Stimulated activated CD4-positive, alpha-beta T cell treated with anti-CD3 and anti-CD28 coated beads, TNF-alpha, amount 100 ng/mL, for 48 hours (primary cell): ENCODE measurements around the gene ABCG4.
A peak's percentile ranks its signal among the peaks of the same experiment; 100 is the strongest.
"Not testable (repeated sequence)": the region's sequence is repeated elsewhere in the genome, so short reads cannot be mapped to it uniquely, and the experiment has no call there.

Source experiments
- DNase-seq, 3 donors: peaks; one replicate each; pipeline ENCODE4 v3.0.0-alpha.2; 2020; ENCODE audit warnings: low read depth in 3 of 3

The ABCG4 gene

DNA sequence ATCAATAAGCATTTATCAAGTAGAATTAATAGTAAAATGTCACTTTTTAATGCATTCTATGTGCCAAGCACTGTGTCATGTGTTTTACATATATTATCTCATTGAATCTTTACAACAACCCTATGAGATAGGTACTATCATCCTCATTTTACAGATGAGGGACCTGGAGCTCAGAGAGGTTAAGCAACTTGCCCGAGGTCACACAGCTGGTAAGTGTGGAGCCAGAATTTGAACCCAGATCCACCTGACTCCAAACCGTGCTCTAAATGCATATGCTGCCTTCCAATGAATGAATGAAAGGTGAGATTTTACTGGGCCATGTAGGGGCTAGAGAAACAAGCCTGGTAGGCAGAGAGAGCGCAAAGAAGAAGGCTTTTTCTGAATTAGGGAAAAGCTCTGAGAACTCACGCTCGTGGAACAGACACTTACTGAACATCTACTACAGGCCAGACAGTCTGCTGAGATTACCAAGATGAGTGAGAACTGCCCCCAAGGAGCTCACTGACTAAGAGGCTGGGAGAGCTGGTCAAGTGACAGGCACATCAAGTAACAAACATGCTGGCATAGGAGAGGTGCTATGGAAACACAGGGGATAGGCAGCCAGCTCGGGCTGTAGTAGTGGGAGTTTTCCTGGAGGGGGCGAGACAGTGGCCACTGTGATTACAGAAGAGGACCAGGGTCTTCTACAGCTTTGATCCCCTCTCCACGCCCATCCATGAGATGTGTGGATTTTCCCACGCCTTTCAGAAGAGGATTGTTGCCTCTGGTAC is 4.4 kb downstream of the ABCG4 start:
- DNase-seq: no peak

DNA sequence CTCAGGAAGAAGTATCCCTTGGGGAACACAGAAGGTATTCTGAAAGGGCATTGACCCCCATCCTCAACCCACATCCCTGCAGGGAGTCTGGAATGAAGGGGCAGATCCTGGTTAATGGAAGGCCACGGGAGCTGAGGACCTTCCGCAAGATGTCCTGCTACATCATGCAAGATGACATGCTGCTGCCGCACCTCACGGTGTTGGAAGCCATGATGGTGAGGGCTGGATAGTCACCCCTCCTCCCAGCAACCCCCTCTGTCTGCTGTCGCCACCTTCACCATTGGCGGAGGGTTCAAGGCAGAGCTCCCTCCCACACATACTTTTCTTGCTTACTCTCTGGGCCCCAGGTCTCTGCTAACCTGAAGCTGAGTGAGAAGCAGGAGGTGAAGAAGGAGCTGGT is 5.3 kb downstream of the ABCG4 start:
- DNase-seq: no peak

DNA sequence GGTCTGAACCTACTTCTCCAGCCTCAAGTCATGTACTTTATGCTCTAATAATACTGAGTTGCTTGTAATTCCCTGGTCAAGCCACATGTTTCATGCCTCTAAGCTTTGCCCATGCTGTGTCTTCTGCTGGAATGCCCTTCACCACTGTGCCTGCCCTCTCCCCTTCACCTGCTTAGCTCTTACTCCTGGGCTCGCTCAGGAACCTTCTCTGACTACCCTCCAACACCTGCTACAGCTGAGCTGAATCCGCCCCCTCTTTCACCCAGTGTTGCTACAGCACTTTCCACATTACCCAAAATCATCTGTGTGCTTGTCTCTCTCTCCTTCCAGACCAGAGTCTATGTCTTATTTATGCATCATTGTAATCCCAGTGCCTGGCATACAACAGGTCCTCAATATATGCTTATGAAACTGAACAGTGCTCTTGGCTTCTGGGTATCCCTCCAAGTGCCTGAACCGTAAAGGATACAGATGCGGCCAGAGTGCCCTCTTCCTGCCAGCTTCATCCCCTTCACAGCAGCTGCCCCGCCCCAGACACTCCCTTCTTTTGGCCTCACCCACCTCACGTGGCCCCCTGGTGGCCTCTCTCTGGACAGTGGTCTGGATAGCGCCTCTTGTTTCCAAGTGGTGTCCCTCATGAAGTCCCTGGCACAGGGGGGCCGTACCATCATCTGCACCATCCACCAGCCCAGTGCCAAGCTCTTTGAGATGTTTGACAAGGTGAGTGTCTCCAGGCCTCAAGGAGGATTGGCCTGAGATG is 7.1 kb downstream of the ABCG4 start:
- DNase-seq: no peak

DNA sequence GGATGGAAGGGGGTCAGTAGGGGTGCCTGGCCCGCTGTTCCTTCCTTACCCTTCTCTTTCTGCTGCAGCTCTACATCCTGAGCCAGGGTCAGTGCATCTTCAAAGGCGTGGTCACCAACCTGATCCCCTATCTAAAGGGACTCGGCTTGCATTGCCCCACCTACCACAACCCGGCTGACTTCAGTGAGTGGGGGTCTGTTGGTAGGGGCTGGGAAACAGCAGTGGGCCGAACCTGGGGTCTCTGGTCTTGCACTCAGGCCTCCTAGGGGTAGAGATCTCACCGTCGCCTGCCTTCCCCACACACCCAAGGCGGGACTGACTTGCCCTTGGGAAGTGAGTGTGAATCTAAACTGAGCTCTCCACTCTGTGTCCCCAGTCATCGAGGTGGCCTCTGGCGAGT is 7.6 kb downstream of the ABCG4 start:
- DNase-seq: no peak

DNA sequence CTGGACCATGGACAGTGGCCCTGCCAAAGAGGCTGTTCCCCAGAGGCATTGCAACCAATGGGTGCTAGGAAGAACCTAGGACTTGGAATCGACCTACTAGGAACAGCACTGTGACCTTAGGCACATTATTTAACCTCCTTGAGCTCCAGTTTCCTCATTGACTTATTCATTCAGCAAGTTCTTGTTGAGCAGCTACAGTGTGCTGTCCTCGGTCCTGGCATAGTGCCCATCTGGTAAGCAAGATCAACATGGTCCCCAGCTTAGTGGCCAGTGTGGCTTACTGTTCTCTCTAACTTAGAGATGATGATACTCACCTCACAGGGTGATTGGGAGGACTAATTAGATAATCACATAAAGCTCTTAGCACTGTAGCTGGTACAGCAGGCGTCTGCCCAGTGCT is 8.2 kb downstream of the ABCG4 start:
- DNase-seq: no peak

DNA sequence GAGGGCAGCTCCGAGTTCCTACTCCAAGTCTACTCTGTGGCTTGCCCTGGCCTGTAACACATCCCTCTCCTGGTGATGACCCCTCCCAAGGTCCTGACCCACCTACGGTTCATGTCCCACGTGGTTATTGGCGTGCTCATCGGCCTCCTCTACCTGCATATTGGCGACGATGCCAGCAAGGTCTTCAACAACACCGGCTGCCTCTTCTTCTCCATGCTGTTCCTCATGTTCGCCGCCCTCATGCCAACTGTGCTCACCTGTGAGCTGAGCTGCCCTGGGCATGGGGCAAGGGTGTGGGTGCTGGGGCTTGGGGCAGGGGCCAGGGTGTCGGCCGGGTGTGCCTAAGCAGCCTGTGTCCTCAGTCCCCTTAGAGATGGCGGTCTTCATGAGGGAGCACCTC is 9.6 kb downstream of the ABCG4 start:
- no peak for DNase-seq

DNA sequence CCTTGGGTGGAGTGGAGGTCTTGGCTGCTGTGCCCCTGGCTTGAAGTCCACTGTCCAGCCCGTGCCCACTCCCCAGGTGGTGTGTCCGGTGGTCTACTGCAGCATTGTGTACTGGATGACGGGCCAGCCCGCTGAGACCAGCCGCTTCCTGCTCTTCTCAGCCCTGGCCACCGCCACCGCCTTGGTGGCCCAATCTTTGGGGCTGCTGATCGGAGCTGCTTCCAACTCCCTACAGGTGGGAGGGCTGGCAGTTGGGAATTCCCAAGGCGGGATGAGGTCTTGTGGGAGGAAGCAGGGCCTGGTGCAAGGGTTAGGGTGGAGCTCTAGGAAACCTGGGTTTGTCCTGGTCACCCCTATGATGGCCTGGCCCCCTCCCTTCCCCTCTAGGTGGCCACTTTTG is 11.3 kb downstream of the ABCG4 start:
- no peak for DNase-seq

DNA sequence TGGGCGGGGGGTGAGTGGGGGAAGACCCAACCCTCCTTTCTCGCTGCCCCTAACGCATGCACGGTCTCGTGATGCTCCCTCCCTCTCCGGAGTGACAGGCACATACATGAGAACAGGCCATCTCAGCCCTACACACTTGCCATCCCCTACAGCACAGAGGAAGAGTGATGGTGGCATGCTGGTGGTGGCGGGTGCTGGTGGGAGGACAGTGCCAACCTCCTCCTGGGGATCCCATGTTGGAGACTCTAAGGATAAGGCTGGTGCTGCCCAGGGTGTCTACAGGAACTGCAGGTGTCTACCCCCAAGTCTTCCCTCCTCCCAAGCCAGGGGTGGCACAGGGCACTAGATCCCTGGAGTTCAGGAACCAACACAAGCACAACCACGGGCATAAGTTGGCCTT is 13.0 kb downstream of the ABCG4 start:
- no peak for DNase-seq

DNA sequence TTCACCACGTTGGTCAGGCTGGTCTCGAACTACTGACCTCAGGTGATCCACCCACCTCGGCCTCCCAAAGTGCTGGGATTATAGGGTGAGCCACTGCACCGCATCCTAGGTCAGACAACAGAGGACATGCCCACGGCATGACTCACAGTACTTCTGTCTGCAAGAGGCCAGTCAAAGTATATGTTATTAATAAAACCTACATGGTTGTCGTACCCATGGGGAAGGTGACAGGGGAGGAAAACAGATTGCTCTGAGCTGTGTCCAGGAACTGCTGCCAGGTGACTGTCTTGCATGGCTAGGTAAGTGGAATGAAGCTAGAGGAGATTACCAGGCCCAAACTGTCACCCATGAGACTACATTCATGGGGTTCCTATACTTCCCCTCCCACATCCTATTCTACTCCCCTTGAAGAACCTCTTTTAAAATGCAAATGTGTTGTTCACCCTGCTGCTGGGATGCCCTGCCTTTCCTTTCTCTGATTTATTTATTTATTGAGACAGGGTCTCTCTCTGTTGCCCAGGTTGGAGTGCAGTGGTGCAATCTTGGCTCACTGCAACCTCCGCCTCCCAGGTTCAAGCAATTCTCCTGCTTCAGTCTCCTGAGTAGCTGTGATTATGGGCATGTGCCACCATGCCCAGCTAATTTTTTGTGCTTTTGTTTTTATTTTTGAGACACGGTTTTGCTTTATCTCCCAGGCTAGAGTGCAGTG is 17.7 kb downstream of the ABCG4 start:
- DNase-seq: no peak

DNA sequence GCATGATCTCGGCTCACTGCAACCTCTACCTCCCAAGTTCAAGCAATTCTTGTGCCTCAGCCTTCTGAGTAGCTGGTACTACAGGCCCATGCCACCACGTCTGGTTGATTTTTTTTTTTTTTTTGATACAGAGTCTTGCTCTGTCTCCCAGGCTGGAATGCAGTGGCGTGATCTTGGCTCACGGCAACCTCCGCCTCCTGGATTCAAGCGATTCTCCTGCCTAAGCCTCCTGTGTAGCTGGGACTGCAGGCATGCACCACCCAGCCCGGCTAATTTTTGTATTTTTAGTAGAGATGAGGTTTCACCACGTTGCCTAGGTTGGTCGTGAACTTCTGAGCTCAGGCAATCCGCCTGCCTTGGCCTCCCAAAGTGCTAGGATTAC is 18.2 kb downstream of the ABCG4 start:
- not testable (repeated sequence) for DNase-seq

DNA sequence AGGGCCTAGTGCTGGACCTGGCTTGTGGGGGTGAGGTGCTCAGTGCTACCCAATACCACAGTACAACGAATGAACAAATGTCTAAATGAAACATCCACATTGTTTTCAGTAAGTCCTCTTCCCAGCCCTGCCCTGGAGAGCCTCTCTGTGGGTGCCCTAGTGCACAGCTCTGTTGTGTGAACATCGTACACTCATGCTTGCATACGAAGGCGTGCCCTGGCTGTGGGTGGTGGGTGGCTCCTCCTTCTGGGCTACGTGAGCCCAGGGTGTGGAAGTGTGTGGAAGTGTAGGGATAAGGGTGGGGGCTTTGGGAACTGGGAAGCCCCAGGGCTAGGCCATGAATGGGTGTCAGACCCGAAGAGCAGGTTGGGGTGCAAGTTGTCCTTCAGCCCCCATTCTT is 19.1 kb downstream of the ABCG4 start:
- DNase-seq: no peak

DNA sequence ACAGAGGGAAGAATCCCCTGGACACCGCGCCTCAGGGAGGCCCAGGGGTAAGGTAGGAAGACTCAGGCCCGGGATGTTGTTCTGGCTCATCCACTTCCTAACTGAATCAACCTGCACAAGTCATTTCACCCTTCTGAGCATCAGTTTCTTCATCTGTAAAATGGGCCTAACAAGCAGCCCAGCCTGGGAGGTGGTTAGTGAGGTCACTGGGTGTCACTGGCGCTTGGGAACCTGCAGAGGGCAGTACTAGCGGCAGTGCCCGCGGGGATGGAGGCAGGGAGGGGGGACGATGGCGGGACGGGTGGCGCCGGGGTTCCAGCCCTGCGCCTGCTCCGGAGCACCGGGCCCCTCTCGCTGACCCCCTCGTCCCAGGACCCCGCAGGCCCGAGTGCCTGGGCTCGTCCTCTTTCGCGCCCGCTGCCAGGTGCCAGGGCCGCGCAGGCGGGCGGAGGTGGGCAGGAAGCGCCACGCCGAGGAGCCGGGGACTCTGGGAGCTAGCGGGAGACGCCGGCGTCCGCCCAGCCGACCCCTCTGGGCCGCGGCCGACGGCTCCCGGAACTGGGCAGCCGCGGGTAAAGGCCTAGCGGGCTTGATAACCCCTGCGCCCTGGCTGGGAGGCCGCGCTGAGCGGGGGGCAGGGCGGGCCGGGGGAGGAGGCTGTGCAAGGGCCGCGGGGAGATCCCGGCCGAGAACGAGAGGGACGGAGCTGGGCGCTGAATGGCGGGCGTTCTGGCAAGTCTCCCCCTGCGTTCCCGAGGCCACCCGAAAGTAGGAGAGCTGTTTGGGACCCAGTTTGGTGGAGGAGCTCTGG is 19.8 kb downstream of the ABCG4 start, which contains the start of gene NLRX1:
Gene NLRX1 (plus strand): TSS at position 255 of the 811 bp plus-strand sequence. CDS start 2,679 bp downstream, outside the sequence.
- peak; percentile 79 to 85 (median 79) for DNase-seq

DNA sequence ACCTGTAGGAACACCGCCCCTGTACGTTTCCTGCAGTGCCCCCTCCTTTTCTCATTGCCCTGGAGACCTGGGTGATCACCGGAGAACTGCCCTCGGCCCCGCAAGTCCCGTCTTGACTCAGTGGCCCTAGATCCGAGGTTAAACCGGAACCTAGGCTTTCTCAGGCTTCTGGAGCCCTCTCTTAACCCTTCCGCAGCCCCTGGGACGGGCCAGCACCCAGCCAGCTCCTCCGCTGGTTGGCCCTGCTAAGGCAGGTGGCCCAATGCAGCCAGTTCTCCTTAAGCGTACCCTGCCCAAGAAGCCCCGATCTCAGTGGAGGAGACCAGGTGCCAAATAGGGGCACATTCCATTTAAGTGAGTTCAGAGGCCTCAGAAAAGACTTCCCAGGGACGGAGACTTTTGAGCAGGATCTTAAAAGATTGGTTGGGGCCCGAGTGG is 20.4 kb downstream of the ABCG4 start:
- DNase-seq: peak in 2 of 3 donors; percentile 20 to 40

DNA sequence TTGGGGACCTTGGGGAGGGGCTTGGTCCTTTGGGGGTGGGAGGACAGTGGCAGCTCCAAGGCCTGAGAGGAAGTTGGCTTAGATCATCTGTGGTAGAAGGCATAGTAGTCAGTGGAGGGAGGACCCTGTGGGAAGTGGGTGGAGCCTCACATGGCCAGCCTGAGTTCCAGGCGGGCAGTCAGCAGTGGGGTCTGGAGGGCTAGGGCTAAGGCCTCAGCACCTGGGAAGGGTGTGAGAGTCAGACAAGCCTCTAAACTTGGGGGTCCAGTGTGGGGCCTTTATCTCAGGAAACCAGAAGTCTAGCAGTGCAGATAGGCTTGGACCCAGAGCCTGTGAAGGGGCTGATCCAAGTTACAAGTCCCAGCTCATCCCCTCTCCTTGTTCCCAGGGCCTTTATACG is 23.7 kb downstream of the ABCG4 start:
- DNase-seq: no peak

DNA sequence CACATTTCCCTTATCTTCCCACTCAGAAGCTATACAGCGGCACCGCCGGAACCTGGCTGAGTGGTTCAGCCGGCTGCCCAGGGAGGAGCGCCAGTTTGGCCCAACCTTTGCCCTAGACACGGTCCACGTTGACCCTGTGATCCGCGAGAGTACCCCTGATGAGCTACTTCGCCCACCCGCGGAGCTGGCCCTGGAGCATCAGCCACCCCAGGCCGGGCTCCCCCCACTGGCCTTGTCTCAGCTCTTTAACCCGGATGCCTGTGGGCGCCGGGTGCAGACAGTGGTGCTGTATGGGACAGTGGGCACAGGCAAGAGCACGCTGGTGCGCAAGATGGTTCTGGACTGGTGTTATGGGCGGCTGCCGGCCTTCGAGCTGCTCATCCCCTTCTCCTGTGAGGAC is 24.6 kb downstream of the ABCG4 start:
- DNase-seq: no peak

DNA sequence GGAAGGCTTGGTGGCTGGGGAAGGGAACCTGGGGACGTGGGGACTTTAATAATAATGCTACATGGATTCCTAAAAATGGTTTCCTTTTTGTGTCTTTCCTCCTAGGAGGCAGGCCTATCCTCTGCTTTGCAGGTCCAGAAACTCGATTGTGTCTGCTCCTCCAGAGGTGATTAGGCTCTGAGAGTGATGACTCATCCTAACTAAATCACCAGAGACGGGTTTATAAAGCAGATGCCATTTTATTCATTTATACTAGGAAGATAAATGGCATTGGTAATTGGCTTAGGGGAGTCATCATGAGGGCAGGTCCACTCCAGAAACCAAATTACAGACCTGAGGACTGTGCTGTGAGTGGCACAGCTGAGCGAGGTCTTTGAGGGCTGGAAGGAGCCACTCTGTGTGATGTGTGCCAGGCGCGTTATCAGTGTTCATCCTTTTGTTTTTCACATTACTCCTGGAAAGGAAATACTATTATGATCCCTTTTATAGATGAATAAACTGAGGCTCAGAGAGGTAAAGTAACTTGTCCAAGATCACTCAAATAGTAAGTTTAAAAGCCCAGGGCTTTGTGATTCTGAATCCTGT is 26.7 kb downstream of the ABCG4 start:
- DNase-seq: no peak

DNA sequence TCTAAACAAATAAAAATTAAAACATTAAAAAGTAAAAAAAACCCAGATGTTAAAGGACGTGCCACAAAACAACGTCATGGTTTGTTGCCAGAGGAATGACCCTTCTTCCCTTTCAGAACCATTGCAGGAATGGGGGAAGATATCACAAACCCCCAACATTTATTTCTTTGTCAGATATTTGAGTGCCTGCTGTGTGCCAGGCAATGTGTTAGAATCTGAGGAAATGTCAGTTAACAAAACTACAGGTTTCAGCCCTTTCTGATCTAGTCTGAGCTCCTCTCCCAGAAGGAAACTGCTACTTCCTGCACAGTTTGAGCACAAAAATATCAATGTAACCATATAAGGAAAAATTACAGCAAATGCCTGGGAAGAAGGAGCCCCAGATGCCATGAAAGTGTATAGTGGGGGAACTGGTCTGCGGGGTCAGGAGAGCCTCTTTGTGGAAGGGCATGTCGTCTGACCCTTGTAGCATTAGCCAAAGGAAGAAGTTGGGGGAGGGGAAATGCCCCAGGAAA is 29.4 kb downstream of the ABCG4 start:
- no peak for DNase-seq

DNA sequence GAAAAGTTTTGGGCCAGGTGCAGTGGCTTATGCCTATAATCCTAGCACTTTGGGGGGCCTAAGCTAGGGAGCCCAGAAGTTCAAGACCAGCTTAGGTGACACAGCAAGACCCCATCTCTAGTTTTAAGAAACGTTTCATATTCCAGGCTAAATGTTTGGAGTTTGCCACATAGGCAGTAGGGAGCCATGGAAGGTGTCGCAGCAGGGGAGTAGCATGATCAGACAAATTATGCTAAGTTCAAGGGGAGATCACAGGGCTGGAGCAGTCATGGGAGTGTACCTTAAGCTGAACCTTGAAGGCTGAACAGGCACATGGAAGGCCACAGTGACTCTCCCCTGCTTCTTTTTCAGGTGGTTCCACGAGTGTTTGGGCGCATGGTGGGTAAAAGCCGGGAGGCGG is 30.5 kb downstream of the ABCG4 start:
- DNase-seq: no peak

DNA sequence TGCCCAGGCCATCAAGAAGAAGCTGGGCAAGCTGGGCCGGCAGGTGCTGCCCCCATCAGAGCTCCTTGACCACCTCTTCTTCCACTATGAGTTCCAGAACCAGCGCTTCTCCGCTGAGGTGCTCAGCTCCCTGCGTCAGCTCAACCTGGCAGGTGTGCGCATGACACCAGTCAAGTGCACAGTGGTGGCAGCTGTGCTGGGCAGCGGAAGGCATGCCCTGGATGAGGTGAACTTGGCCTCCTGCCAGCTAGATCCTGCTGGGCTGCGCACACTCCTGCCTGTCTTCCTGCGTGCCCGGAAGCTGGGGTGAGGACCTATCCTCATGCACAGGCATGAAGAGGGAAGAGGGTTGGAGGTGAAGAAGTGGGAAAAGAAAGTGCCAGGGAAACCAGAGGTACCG is 31.1 kb downstream of the ABCG4 start:
- DNase-seq: no peak

DNA sequence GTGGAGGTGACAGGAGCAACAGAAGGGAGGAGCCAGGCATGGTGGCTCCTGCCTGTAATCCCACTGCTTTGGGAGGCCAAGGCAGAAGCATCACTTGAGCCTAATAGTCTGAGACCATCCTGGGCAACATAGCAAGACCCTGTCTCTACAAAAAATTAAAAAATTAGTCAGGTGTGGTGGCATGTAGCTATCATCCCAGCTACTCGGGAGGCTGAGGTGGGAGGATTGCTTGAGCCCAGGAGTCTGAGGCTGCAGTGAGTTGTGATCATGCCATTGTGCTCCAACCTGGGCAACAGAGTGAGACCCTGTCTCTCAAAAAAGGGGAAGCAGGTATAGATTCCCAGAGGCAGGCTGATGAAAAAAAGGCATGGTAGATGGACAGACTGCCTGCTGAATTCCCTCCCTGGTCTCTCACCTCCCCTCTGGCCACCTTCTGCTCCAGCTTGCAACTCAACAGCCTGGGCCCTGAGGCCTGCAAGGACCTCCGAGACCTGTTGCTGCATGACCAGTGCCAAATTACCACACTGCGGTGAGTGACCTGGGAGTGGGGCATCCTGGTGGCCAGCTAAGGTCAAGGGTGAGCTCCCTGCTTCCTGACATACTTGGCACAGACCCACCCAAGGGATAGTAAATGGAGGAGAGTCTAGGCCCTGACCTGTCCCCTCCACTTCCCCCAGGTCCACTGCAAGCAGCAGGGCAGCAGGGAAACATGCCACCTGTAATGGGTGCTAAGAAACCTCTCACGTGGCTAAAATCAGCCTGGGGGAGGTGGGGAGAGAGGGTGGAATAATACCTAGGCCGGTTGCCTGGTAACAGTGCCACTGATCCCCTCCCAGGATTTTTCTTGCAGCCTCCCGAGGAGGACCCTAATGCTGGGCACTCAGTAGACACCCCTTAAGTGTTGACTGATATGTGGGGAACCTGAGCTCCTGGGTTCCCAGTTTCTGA is 32.2 kb downstream of the ABCG4 start:
- DNase-seq: no peak
